Upper lobe of left lung (tissue), 4 donors: ENCODE measurements around the gene U2AF1L4.

ENCODE experiments used
- CTCF ChIP-seq, 6 experiments: fragments of 450-650 bp in 4 of 6; fragments of 200-600 bp in 2 of 6; sonication (generic) in 2 of 6; IDR thresholded peaks; one replicate each; pipeline ENCODE4 v1.5.1; 2016 to 2019; ENCODE audit warnings: antibody characterized with exemption in 6 of 6
- POLR2A ChIP-seq, 4 donors: fragments of 450-650 bp; IDR thresholded peaks; one replicate each; pipeline ENCODE4 v1.5.1; 2016 to 2017; ENCODE audit warnings: antibody characterized with exemption in 4 of 4, mild to moderate bottlenecking in 2 of 4

- TF ChIP-seq CTCF (IDR thresholded peaks at IDR 0.05) (no peak), POLR2A (IDR thresholded peaks at IDR 0.05) (no peak)
Observed at GRCh38 chr19:35696835-35697234, 48.4 kb downstream of the U2AF1L4 start.
